Endometrial microvascular endothelial cells (primary cell): ENCODE data around the gene FOXP1. TPM values are rescaled to one million over a fixed set of nuclear protein-coding genes. Genes with fewer than 3 reads are reported as not detected.

Experiments used
- in situ Hi-C: cut with HindIII; loops from 2 replicates; pipeline ENCODE4 v1.10.0; 2017; ENCODE audit warnings: low sequenced_read_pairs, low pct_unique_long_range_greater_than_20kb; ENCODE audit errors: inconsistent ontology term
- total RNA-seq: library from RNA; depleted of rRNA; stranded (reverse); fragments of >200 nt; gene quantifications from one replicate; pipeline ENCODE4 v1.2.3, GENCODE V29; 2015; ENCODE audit errors: inconsistent ontology term

Gene FOXP1
- total RNA-seq, 1 donor from 2014 or later = 37.2 TPM

DNA sequence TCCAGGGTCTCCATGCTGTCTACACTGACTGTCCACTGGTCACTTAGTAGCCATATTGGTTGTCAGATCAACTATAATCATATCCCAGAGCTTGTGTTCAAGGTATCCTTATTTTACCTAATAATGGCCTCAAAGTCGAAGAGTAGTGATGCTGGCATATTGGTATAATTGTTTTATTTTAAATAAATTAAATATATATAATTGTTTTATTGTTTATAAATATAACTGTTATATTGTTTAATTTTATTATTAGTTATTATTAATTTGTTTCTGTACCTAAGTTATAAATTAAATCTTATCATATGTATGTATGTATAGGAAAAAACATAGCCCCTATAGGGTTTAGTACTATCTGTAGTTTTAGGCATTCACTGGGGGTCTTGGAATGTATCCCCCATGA, 205.0 kb downstream of the FOXP1 start:
- in situ Hi-C loops = no loop called here

- in situ Hi-C loops = no loop called here
Observed at GRCh38 chr3:71376911-71377310, 206.6 kb downstream of the FOXP1 start.

DNA sequence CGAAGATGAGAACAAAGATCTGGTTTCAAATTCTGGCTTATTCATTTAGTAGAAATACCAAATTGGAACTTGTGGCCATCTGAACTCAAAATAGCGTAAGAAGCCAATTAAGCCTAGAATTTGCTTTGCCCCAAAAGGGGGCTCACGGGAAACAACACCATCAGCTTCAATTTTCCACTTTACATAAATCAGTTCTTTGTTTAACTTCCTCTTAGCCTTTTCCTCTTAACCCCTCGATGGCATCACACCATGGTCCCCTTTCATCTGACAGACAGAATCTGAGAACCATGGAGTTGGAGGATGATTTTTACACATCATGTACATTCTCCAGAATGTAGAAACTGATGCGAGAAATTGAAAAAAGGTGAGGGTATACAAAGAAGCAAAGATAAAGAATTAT, 207.0 kb downstream of the FOXP1 start:
- in situ Hi-C loops = no loop called here

GRCh38 chr3:71374582-71374981, 208.9 kb downstream of the FOXP1 start:
- in situ Hi-C loops = no loop called here

DNA sequence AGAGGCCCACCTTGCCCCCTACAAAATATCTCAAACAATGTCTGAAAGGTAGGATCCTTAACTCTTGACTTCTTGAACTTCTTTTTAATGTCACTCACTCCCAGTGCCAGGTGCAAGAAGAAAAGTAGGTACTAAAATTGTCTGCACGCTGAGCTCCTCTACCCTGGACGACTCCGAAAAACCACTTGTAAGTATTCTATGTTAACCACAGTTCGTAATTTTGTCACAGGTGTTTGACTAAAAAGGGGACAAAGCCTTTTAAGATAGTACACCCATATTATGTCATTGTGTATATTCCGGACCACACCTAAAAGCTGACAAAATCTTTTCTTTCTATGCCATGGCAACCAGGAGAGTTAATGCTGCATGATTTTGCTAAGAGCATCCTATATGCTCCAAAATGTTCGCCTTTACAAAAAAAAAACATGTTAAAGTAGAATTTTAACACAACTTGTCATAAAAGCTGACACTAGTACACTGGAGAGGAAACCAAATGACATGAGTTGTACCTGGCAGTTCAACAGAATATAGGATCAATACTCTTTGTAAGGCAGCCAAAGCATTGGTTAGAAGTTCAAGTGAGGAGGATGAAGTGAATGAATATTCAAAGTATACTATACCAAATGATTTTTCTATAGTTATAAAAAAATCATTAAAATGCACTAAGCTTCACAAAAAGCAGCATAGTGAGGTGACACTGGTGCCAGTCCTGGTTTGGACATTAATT, 210.5 kb downstream of the FOXP1 start:
- in situ Hi-C loops = no loop called here

- in situ Hi-C loops = no loop called here
Observed at GRCh38 chr3:71372241-71372768, 211.2 kb downstream of the FOXP1 start.

DNA sequence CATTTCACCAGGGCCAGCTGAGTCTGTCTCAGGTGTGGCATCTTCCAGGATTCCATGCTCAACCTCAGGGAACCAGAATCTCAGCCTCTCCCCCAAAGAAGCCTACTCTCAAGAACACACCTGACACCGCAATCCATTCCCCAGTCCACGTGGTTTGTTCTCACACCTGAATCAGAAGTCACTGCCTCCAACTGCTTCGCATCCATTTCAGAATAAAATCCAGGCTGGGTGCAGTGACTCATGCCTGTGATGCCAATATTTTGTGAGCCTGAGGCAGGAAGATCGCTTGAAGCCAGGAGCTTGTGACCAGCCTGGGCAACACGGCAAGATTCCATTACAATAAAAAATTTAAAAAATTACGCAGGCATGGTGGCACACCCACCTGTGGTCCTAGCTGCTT, 212.2 kb downstream of the FOXP1 start:
- in situ Hi-C loops = no loop called here

- in situ Hi-C loops = no loop called here
Observed at GRCh38 chr3:71370467-71370866, 213.1 kb downstream of the FOXP1 start.

- in situ Hi-C loops = no loop called here
Observed at GRCh38 chr3:71369701-71370391, 213.7 kb downstream of the FOXP1 start.

DNA sequence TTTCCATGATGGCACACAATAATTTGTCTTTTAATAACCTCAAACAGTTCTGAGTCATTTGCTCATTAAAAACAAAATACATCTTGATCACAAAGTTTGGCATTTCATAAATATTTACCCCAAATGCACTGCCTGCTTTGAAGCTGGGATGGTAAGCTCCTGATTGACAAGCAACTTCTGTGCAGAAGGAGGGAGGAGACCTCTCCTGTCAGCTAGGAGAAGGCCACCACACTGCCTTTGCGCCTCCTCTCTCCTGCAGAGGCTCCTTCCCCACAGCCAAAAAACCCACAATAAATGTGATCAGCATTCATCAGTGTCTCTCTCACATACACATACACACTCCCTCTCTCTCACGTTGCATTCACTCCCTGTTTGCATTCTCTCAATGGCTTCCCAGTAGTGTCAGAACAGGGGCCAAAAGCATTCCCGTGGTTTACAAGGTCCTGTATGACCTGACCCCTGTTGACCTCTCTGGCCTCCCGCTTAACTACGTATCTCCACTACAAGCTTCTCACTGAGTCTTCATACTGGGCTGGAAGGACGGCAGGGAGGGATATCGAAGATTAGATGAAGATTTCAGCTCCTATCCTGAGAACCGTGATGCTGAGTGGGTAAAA, 216.4 kb downstream of the FOXP1 start:
- in situ Hi-C loops = no loop called here

GRCh38 chr3:71361334-71361890, 222.1 kb downstream of the FOXP1 start:
- in situ Hi-C loops = no loop called here

GRCh38 chr3:71360764-71361163, 222.8 kb downstream of the FOXP1 start:
- in situ Hi-C loops = no loop called here

DNA sequence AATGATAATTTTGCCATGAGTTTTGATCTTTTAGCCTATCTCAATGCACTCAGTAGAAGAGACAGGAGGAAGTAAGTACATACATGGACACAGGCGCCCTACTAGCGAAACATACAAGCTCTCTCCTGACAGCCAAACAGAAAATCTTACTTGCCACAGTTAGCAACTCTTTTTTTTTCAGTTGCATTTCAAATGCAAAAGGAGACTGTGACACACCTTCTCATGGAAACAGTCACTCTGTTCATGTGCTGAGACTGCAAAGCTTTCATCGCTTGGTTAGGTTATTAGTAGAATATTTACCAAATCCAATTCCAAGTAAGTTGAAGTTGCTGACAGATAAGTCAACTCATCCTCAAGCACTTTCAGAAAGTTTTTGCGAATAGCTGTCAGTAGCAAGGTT, 223.3 kb downstream of the FOXP1 start:
- in situ Hi-C loops = no loop called here

GRCh38 chr3:71358243-71358642, 225.3 kb downstream of the FOXP1 start:
- in situ Hi-C loops = no loop called here

- in situ Hi-C loops = no loop called here
Observed at GRCh38 chr3:71356265-71356664, 227.3 kb downstream of the FOXP1 start.

GRCh38 chr3:71355862-71356261, 227.7 kb downstream of the FOXP1 start:
- in situ Hi-C loops = no loop called here

DNA sequence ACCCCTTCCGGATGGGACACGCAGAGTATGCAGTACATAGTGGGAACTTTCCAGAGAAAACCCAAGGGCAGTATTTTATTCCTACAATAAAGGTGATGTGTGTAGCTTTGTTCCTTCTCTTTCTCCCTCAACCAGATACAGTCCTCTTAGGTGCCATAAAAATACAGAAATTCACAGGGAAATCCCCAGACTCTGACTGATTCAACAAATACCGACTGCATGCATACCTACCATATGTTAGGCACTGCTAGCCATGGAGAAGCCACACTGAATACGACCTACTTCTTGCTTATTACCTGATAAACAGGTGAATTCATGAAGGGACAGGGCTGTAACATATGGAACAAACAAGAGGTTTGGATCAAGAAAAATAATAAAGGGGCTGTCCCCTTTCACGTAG, 228.5 kb downstream of the FOXP1 start:
- in situ Hi-C loops = no loop called here

DNA sequence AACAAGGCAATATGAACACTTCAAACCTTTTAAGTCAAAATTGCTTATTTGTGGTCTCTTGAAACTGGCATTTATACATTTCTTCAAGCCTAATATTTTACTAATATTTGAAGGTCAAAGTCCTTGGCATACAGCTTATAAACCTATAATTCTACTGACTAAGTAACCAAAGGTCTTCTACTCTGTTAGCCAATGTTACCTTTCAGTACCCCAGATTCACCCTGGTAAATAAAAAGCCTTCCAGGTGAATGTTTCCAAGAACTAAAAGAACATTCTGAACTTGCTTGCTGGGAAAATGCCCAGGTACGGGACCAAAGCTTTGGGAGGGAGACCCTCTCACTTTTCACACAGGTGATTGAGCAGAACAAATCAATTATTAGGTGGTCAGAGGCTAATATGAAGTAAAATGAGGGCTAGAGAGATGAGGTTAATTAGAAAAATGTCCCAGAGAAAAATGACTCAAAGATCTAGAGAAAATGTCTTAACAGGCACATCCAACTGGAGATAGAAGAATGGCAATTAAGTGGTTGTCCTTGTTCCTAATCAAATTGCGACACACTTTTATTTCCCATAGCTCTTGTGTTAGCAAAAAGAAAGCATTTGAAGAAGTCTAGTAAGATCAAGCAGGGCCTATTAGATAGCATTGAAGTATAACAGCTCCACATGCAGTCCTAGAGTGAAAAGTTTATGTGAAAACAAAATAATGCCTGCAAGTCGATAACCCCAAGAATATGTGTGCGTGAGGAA, 232.0 kb downstream of the FOXP1 start:
- in situ Hi-C loops = no loop called here

- in situ Hi-C loops = no loop called here
Observed at GRCh38 chr3:71350998-71351397, 232.5 kb downstream of the FOXP1 start.
